ENCODE measurements around the gene PJA2. TPM values are rescaled to one million over a fixed set of nuclear protein-coding genes. Genes with fewer than 3 reads are reported as not detected.

The PJA2 gene
- total and polyA plus RNA-seq, 9 of the 15 experiments (the other 6 are each of a cell fraction or from before 2014, with no cell fraction given): 25.1 to 82.1 (median 50.1) TPM

DNA sequence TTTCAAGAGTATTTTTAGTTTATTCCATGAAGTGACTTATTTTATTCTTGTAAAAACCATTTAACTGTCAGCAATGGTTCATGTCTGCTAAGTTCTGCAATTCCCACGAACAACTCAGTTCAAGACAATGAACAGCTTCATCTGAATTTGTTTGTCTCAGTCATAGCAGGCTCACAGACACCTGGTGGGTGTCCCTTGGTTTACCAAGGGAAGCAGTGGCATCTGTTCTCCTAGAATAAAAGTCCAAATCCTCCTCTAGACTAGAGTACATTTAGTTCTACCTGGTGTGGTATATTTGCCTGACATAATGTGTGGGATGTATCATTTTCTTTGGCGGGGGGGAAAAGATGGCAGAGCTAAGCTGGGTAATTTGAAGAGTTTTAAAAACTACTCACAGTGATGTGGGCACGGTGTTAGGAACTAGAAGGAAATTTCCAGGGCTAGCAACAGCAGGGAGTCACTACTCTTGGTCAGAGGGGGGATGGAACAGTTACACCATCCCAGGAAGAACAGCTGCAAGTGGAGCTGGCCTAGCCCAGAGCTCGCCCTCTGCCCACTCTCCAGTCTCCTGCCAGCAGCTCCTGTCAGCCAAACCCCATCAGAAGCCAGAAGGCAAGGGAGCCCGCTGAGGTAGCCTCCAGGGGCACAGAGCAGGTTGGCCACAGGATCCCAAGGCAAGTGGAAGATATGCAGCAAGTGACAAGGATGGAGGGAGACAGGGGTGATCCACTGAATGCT is 100.3 kb downstream of the PJA2 start:
- BruUV-seq (replicated peaks): no TSS peak
- POLR2A ChIA-PET: interaction anchor here (0.7 to 1.5 kb wide), 5 partner anchors 8 to 115 kb away, joined by 3 read pairs; no protein-coding TSS in a partner anchor

More for the DNA sequence above, 100.3 kb downstream of the PJA2 start:
- no peak for TF ChIP-seq SMC3 (conservative IDR thresholded peaks at IDR 0.05; ENCODE audit: insufficient read depth, low read depth, low read length)
- TF ChIP-seq RFX7 (CRISPR knock-in tag; IDR thresholded peaks at IDR 0.05): no peak
- no peak for TF ChIP-seq ZNF212 (CRISPR knock-in tag; IDR thresholded peaks at IDR 0.05)
- no peak for TF ChIP-seq NCOA4 (IDR thresholded peaks at IDR 0.05; ENCODE audit: partially characterized antibody)
- TF ChIP-seq, protein P1, sequence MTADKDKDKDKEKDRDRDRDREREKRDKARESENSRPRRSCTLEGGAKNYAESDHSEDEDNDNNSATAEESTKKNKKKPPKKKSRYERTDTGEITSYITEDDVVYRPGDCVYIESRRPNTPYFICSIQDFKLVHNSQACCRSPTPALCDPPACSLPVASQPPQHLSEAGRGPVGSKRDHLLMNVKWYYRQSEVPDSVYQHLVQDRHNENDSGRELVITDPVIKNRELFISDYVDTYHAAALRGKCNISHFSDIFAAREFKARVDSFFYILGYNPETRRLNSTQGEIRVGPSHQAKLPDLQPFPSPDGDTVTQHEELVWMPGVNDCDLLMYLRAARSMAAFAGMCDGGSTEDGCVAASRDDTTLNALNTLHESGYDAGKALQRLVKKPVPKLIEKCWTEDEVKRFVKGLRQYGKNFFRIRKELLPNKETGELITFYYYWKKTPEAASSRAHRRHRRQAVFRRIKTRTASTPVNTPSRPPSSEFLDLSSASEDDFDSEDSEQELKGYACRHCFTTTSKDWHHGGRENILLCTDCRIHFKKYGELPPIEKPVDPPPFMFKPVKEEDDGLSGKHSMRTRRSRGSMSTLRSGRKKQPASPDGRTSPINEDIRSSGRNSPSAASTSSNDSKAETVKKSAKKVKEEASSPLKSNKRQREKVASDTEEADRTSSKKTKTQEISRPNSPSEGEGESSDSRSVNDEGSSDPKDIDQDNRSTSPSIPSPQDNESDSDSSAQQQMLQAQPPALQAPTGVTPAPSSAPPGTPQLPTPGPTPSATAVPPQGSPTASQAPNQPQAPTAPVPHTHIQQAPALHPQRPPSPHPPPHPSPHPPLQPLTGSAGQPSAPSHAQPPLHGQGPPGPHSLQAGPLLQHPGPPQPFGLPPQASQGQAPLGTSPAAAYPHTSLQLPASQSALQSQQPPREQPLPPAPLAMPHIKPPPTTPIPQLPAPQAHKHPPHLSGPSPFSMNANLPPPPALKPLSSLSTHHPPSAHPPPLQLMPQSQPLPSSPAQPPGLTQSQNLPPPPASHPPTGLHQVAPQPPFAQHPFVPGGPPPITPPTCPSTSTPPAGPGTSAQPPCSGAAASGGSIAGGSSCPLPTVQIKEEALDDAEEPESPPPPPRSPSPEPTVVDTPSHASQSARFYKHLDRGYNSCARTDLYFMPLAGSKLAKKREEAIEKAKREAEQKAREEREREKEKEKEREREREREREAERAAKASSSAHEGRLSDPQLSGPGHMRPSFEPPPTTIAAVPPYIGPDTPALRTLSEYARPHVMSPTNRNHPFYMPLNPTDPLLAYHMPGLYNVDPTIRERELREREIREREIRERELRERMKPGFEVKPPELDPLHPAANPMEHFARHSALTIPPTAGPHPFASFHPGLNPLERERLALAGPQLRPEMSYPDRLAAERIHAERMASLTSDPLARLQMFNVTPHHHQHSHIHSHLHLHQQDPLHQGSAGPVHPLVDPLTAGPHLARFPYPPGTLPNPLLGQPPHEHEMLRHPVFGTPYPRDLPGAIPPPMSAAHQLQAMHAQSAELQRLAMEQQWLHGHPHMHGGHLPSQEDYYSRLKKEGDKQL (CRISPR knock-in tag; IDR thresholded peaks at IDR 0.05; ENCODE audit: borderline replicate concordance): no peak
- TF ChIP-seq, protein P2, sequence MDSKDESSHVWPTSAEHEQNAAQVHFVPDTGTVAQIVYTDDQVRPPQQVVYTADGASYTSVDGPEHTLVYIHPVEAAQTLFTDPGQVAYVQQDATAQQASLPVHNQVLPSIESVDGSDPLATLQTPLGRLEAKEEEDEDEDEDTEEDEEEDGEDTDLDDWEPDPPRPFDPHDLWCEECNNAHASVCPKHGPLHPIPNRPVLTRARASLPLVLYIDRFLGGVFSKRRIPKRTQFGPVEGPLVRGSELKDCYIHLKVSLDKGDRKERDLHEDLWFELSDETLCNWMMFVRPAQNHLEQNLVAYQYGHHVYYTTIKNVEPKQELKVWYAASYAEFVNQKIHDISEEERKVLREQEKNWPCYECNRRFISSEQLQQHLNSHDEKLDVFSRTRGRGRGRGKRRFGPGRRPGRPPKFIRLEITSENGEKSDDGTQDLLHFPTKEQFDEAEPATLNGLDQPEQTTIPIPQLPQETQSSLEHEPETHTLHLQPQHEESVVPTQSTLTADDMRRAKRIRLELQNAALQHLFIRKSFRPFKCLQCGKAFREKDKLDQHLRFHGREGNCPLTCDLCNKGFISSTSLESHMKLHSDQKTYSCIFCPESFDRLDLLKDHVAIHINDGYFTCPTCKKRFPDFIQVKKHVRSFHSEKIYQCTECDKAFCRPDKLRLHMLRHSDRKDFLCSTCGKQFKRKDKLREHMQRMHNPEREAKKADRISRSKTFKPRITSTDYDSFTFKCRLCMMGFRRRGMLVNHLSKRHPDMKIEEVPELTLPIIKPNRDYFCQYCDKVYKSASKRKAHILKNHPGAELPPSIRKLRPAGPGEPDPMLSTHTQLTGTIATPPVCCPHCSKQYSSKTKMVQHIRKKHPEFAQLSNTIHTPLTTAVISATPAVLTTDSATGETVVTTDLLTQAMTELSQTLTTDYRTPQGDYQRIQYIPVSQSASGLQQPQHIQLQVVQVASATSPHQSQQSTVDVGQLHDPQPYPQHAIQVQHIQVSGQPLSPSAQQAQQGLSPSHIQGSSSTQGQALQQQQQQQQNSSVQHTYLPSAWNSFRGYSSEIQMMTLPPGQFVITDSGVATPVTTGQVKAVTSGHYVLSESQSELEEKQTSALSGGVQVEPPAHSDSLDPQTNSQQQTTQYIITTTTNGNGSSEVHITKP (IDR thresholded peaks at IDR 0.05; ENCODE audit: partially characterized antibody): no peak
- TF ChIP-seq SMARCB1 (IDR thresholded peaks at IDR 0.05; ENCODE audit: insufficient read length, low read depth): no peak
- TF ChIP-seq ZNF253 (CRISPR knock-in tag; conservative IDR thresholded peaks at IDR 0.05): no peak
- TF ChIP-seq KAT8 (IDR thresholded peaks at IDR 0.05; ENCODE audit: low read depth): no peak
- TF ChIP-seq TGIF2 (CRISPR knock-in tag; IDR thresholded peaks at IDR 0.05): no peak
- TF ChIP-seq ETV1 (tag; conservative IDR thresholded peaks at IDR 0.05; ENCODE audit: low read depth): no peak
- TF ChIP-seq CTBP1 (IDR thresholded peaks at IDR 0.05; ENCODE audit: borderline replicate concordance): no peak
- no peak for TF ChIP-seq NR1H2 (CRISPR knock-in tag; IDR thresholded peaks at IDR 0.05)
- no peak for TF ChIP-seq ZNF134 (CRISPR knock-in tag; conservative IDR thresholded peaks at IDR 0.05)
- no peak for TF ChIP-seq MCM7 (IDR thresholded peaks at IDR 0.05)
- H3K4me3 ChIP-seq: no peak overlapping the region
- no peak overlapping the region for H3K4me2 ChIP-seq (ENCODE audit: insufficient read depth, low read length)
- H3K4me1 ChIP-seq (replicated peaks in 1 of 2; ENCODE audit: control insufficient read depth in 2 of 2, insufficient read depth in 2 of 2, low read length in 2 of 2): no peaks in the 10 kb centered on the region
- H3K9me3 ChIP-seq (replicated peaks; ENCODE audit: control insufficient read depth, insufficient read depth, low read depth, low read length): no peaks in the 10 kb centered on the region
- H3K9me1 ChIP-seq (ENCODE audit: control insufficient read depth, insufficient read depth, low read length): no peaks in the 10 kb centered on the region
- no peak overlapping the region for H3K27ac ChIP-seq (ENCODE audit: extremely low read depth, low read depth, low read length)
- 0% methylated on average over 4 of the region's 5 CpGs for WGBS (ENCODE audit: insufficient coverage, low coverage, missing lambda C conversion rate)
- no peak for ATAC-seq
- peak; percentile 40 for FAIRE-seq
- no peaks in the 10 kb centered on the region for H4K20me1 ChIP-seq (replicated peaks; ENCODE audit: control insufficient read depth, insufficient read depth, low read length)
- no peaks in the 10 kb centered on the region for H3K36me3 ChIP-seq (ENCODE audit: control insufficient read depth, insufficient read depth, low read length)
- in situ Hi-C loops (cut with MboI) (no loop called here), intact Hi-C loops (cut with micrococcal nuclease) (loop anchor here (10.0 kb wide), 2 partner anchors 165 to 185 kb away; no protein-coding TSS in a partner anchor)
- H2AFZ ChIP-seq (ENCODE audit: low read depth, low read length): no peak overlapping the region
- H3K27me3 ChIP-seq (ENCODE audit: control insufficient read depth in 2 of 2, insufficient read depth in 2 of 2, low read length in 2 of 2): peaks cover 17 to 23% of the 10 kb centered on the region in 2 experiments
- CTCF ChIA-PET (ENCODE audit: low intra/inter-chr PET ratio): no interaction called here
- no peaks in the 10 kb centered on the region for H3K79me2 ChIP-seq (ENCODE audit: control insufficient read depth, insufficient read depth, low read length)
- no peak overlapping the region for H3K9ac ChIP-seq (ENCODE audit: insufficient read depth in 1 of 2, low read depth in 2 of 2, low read length in 2 of 2)
- DNase-seq (ENCODE audit: extremely low read depth in 1 of 4, low spot score in 3 of 4): no peak
